Aorta (tissue), 5 donors: ENCODE results near the gene EEF2K. TPM values are rescaled to one million over a fixed set of nuclear protein-coding genes. Genes with fewer than 3 reads are reported as not detected.
A peak's percentile ranks its signal among the peaks of the same experiment; 100 is the strongest.
"Not testable (repeated sequence)": the region's sequence is repeated elsewhere in the genome, so short reads cannot be mapped to it uniquely, and the experiment has no call there.

ENCODE experiments used
- ATAC-seq: fragments of 200-7000 bp; cut with Tn5 transposase; one replicate; pipeline ENCODE4 v1.9.1; 2022; ENCODE audit warnings: moderate library complexity; ENCODE audit not compliant: low FRiP score
- DNase-seq, 2 donors: peaks; one replicate each; pipeline ENCODE4 v3.0.0-alpha.2; 2020
- H3K27ac ChIP-seq, 2 donors: one replicate each; pipeline ENCODE4 v1.5.1; 2013; ENCODE audit warnings: low read length in 2 of 2, mild to moderate bottlenecking in 2 of 2, moderate library complexity in 2 of 2, control low read depth in 1 of 2, inconsistent platforms in 1 of 2, low read depth in 1 of 2
- H3K27me3 ChIP-seq, 2 donors: one replicate each; pipeline ENCODE4 v1.6.1; 2013; ENCODE audit warnings: control low read depth in 1 of 2, low read length in 1 of 2, mild to moderate bottlenecking in 1 of 2, moderate library complexity in 1 of 2; ENCODE audit not compliant: insufficient read depth in 2 of 2, control insufficient read depth in 1 of 2
- H3K36me3 ChIP-seq, 2 donors: one replicate each; pipeline ENCODE4 v1.6.1; 2013; ENCODE audit warnings: control low read depth in 1 of 2, low read length in 1 of 2, mild to moderate bottlenecking in 1 of 2; ENCODE audit not compliant: insufficient read depth in 2 of 2, control insufficient read depth in 1 of 2
- H3K4me1 ChIP-seq, 2 donors: one replicate each; pipeline ENCODE4 v1.6.1; 2013; ENCODE audit warnings: low read length in 2 of 2, control low read depth in 1 of 2, mild to moderate bottlenecking in 1 of 2, moderate library complexity in 1 of 2; ENCODE audit not compliant: insufficient read depth in 2 of 2, control insufficient read depth in 1 of 2
- H3K4me3 ChIP-seq, 2 donors: one replicate each; pipeline ENCODE4 v1.5.1; 2013; ENCODE audit warnings: low read length in 2 of 2, control low read depth in 1 of 2, mild to moderate bottlenecking in 1 of 2
- H3K9me3 ChIP-seq: one replicate; pipeline ENCODE4 v1.6.1; 2013; ENCODE audit warnings: mild to moderate bottlenecking, low read length; ENCODE audit not compliant: control insufficient read depth
- WGBS, 2 donors: extraction: QIAGEN DNeasy Blood & Tissue Kit; methylation state at CpG; one replicate each; pipeline ENCODE4 v1.1.7; 2013; 5-methylcytosine and 5-hydroxymethylcytosine counted together
- intact Hi-C, 2 donors: fragments of 100-400 bp; cut with DNase I; formaldehyde crosslinking; loops; one replicate each; pipeline versions ENCODE4 v1.14.2 to v1.15.0; 2022
- polyA plus RNA-seq, 2 donors: library from polyadenylated mRNA; stranded (reverse); fragments of 200-250 nt; gene quantifications; one replicate each; pipeline ENCODE4 v1.2.3, GENCODE V29; 2013
- total RNA-seq, 2 donors: library from RNA; stranded (reverse); fragmentation: NEBNext Ultra II Directional; extraction: Animal tissue kit (Norgen Biotek cat#: 25700); gene quantifications; one replicate each; pipeline ENCODE4 v1.2.1, GENCODE V29; 2021
- donor health status: healthy with polysubstance abuse.
- donor health status: Bipolar disorder and iron deficiency.
- donor health status: DM: no; HTN: no; CAD: no.
- donor health status: DM: no; HTN: no; CAD: no.
- donor health status: DM: yes; HTN: yes; CAD: no.

The EEF2K gene
- total and polyA plus RNA-seq, 4 donors, result 9.3 to 56.3 (median 26.3) TPM

GRCh38 chr16:22192261-22193062 is 13.6 kb upstream of the EEF2K start:
- peak; percentile 51 for ATAC-seq
- Histone ChIP-seq H3K27me3 (no peaks in the 10 kb centered on the region), H3K4me3 (peak overlapping the region in 1 of 2 donors; percentile 12), H3K4me1 (no peaks in the 10 kb centered on the region), H3K9me3 (no peaks in the 10 kb centered on the region), H3K27ac (peak overlapping the region; percentile 50 to 64), H3K36me3 (no peaks in the 10 kb centered on the region)
- intact Hi-C loops, result loop anchor here in 1 of 2 donors (5.0 kb wide), 1 partner anchor 495 kb away; no protein-coding TSS in a partner anchor
- 21 to 22% methylated on average over 16 of the region's 16 CpGs for WGBS, 2 donors
- DNase-seq, result peak; percentile 91 to 94

GRCh38 chr16:22193063-22193411 is 13.0 kb upstream of the EEF2K start:
- no peak for ATAC-seq
- WGBS, 2 donors, result 92 to 94% methylated on average over 2 of the region's 2 CpGs
- H3K36me3 ChIP-seq, result no peaks in the 10 kb centered on the region
- no peak overlapping the region for H3K27ac ChIP-seq
- no peak overlapping the region for H3K4me3 ChIP-seq
- H3K9me3 ChIP-seq, result no peaks in the 10 kb centered on the region
- intact Hi-C loops, result loop anchor here in 1 of 2 donors (5.0 kb wide), 1 partner anchor 494 kb away; no protein-coding TSS in a partner anchor
- no peak for DNase-seq
- no peaks in the 10 kb centered on the region for H3K4me1 ChIP-seq
- no peaks in the 10 kb centered on the region for H3K27me3 ChIP-seq

GRCh38 chr16:22194707-22195444 is 11.2 kb upstream of the EEF2K start:
- intact Hi-C loops, result loop anchor here (1.0 to 5.0 kb wide), 3 partner anchors 102 to 492 kb away; partner anchors contain the start of gene POLR3E (in 2 of the 2)
- Histone ChIP-seq H3K27ac (peak overlapping the region in 1 of 2 donors; percentile 21), H3K4me3 (no peak overlapping the region), H3K27me3 (no peaks in the 10 kb centered on the region), H3K36me3 (no peaks in the 10 kb centered on the region), H3K4me1 (peaks cover 3 to 6% of the 10 kb centered on the region in 2 donors), H3K9me3 (no peaks in the 10 kb centered on the region)
- WGBS, 2 donors, result 82 to 85% methylated on average over 9 of the region's 9 CpGs
- no peak for ATAC-seq
- no peak for DNase-seq

GRCh38 chr16:22195445-22195694 is 10.7 kb upstream of the EEF2K start:
- peaks cover 3 to 6% of the 10 kb centered on the region in 2 donors for H3K4me1 ChIP-seq
- DNase-seq (no peak), ATAC-seq (no peak)
- H3K9me3 ChIP-seq, result no peaks in the 10 kb centered on the region
- no peaks in the 10 kb centered on the region for H3K36me3 ChIP-seq
- no peak overlapping the region for H3K4me3 ChIP-seq
- intact Hi-C loops, result loop anchor here (1.0 to 2.0 kb wide), 2 partner anchors 101 to 102 kb away; partner anchors contain the start of gene POLR3E (in 2 of the 2)
- H3K27ac ChIP-seq, result no peak overlapping the region
- H3K27me3 ChIP-seq, result no peaks in the 10 kb centered on the region

GRCh38 chr16:22195695-22196558 is 10.2 kb upstream of the EEF2K start:
- DNase-seq, result peak; percentile 90 to 95
- Histone ChIP-seq H3K4me3 (peak overlapping the region in 1 of 2 donors; percentile 8), H3K9me3 (no peaks in the 10 kb centered on the region), H3K36me3 (no peaks in the 10 kb centered on the region), H3K27me3 (no peaks in the 10 kb centered on the region), H3K4me1 (peaks cover 3 to 6% of the 10 kb centered on the region in 2 donors), H3K27ac (peak overlapping the region; percentile 10 to 57)
- ATAC-seq, result peak; percentile 69
- intact Hi-C loops, result loop anchor here (1.0 to 2.0 kb wide), 2 partner anchors 101 kb away; partner anchors contain the start of gene POLR3E (in 2 of the 2)
- 1% methylated on average over 39 of the region's 39 CpGs for WGBS, 2 donors

- H3K4me3 ChIP-seq, ATAC-seq, intact Hi-C loops, DNase-seq, H3K4me1 ChIP-seq, H3K9me3 ChIP-seq, H3K27me3 ChIP-seq, H3K27ac ChIP-seq, H3K36me3 ChIP-seq: not testable (repeated sequence)
- WGBS, 2 donors, result 49 to 50% methylated on average over 20 of the region's 20 CpGs
These were observed 9.4 kb upstream of the EEF2K start for GRCh38 chr16:22196559-22197168.

GRCh38 chr16:22198547-22199293 is 7.4 kb upstream of the EEF2K start:
- Histone ChIP-seq H3K27me3 (no peaks in the 10 kb centered on the region), H3K27ac (peak overlapping the region; percentile 71 to 90), H3K36me3 (no peaks in the 10 kb centered on the region), H3K4me3 (no peak overlapping the region), H3K4me1 (peaks cover 3 to 6% of the 10 kb centered on the region in 2 donors), H3K9me3 (no peaks in the 10 kb centered on the region)
- no peak for DNase-seq
- intact Hi-C loops, result no loop called here
- 42 to 44% methylated on average over 7 of the region's 7 CpGs for WGBS, 2 donors
- ATAC-seq, result no peak
